ENCODE data around the gene MICAL2.

Gene MICAL2

DNA sequence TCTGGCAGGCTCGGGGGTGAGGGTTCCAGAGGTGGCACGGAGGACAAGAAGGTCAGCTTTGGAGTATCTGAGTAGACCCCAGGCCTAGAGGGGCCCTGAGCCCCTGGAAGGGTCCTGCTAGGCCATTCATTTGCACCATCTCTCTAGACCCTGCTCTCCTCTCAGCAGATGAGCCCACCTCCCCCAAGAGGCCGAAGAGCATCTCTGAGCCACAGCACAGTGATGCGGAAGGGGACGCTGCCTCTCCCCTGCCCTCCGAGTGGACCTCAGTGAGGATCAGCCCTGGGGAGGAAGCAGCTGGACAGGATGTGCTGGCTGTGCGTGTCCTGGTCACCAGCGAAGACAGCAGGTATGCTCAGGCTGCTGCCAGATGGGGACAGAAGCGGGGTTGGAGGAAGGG lies 165.4 kb downstream of the MICAL2 start:
- H3K27me3 Mint-ChIP-seq: no peaks in the 10 kb centered on the region
- intact Hi-C loops (cut with micrococcal nuclease): no loop called here
- peaks cover 10% of the 10 kb centered on the region for H3K36me3 Mint-ChIP-seq (ENCODE audit: low read depth)
- no peaks in the 10 kb centered on the region for H3K9me3 Mint-ChIP-seq
- H3K4me3 Mint-ChIP-seq: no peak overlapping the region
- no peaks in the 10 kb centered on the region for H3K4me1 Mint-ChIP-seq (ENCODE audit: low read depth)
- no peak overlapping the region for H3K27ac Mint-ChIP-seq

DNA sequence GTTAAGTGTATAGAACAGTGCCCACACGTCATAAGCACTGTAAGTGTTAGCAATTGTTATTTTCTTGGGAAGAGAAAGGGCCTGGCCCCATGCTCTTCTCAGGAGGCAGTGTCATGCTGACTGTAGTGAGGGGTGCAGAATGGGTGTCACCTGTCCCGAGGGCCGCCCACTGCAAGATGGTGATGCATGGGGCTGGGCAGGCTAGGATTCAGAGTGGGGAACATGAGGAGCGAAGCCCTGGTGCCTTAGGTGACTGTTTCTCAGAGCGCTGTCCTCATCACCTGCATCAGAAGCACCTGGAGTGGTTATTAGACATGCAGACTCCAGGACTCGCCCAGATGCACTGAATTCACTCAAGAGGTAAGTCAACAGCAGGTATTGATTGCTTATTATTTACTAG lies 166.0 kb downstream of the MICAL2 start:
- Mint-ChIP-seq H3K4me1 (ENCODE audit: low read depth) (no peaks in the 10 kb centered on the region), H3K4me3 (no peak overlapping the region), H3K9me3 (no peaks in the 10 kb centered on the region), H3K27me3 (no peaks in the 10 kb centered on the region), H3K27ac (no peak overlapping the region), H3K36me3 (ENCODE audit: low read depth) (peaks cover 14% of the 10 kb centered on the region)
- intact Hi-C loops (cut with micrococcal nuclease): no loop called here

DNA sequence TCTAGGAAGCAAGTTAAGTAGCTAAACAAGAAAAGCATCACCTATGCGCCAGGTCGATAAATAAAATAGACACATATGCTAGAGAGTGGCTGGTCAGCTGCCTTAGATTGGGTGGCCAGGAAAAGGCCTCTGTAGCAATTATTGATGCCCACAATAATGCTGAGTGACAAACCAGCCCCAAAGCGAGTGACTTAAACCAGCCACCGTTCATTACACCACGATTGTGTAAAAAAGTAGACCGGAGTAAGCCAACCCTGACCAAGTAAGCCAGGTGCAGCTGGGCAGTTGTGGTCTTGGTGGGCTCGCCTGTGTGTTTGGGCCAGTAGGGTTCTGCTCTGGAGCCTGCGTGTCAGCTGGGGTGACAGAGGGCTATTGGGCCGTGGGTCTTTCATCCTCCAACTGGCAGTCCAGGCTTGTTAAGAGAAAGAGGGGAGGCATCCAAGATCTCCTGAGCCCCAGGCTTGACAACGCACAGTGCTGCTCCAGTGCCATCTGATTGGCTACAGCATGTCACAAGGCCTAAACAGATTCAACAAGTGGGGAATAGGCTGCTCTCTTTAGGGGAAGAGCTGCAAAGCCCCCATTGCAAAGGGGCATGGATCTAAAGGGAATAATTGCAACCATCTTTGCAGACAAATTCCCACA lies 166.6 kb downstream of the MICAL2 start:
- no peaks in the 10 kb centered on the region for H3K9me3 Mint-ChIP-seq
- H3K36me3 Mint-ChIP-seq (ENCODE audit: low read depth): peaks cover 14% of the 10 kb centered on the region
- no peaks in the 10 kb centered on the region for H3K4me1 Mint-ChIP-seq (ENCODE audit: low read depth)
- no peak overlapping the region for H3K4me3 Mint-ChIP-seq
- intact Hi-C loops (cut with micrococcal nuclease): no loop called here
- H3K27ac Mint-ChIP-seq: no peak overlapping the region
- H3K27me3 Mint-ChIP-seq: no peaks in the 10 kb centered on the region

DNA sequence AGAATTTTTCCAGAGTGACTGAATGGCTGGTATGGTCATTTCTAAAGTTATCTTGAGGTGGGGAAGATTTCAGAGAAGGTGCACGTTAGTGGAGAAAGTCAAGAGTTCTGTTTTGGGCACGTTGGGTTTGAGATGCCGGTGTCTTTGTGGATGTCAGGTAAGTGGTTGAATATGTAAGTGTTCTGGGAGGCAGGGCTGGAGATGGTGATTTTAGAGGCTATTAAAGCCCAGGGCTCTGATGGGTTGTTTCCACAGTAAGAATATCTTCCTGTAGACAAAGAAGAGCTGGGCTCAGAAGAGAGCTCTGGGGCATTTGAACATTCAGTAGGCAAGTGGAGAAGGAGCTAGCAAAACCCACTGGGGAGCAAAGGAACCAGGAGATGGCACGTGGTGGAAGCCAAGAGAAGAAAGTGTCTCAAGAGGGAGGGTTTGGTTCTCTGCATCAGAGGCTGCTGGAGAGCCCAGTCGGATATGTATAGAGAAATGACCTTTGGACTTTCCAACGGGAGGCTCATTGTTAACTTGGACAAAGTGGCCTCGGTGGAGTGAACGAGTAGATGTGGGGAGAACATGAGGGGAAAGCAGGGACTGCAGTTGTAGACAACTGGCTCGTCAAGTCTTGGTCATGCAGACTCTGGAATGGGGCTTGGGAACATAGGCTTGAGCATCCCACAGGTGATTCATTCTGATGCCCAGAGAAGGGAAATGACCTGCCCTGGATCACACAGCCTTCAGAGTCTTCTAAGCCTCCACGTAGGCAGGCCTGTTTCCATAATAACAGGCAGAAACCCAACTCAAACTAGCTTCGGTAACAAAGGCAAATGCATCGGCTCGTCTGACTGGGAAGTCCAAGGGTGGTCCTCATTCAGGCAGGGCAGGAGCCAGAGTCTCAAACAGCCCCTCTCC lies 168.6 kb downstream of the MICAL2 start:
- intact Hi-C loops (cut with micrococcal nuclease): no loop called here
- Mint-ChIP-seq H3K36me3 (ENCODE audit: low read depth) (peaks cover 21% of the 10 kb centered on the region), H3K27ac (no peak overlapping the region), H3K4me1 (ENCODE audit: low read depth) (no peaks in the 10 kb centered on the region), H3K4me3 (no peak overlapping the region), H3K27me3 (peaks cover 2% of the 10 kb centered on the region), H3K9me3 (no peaks in the 10 kb centered on the region)

DNA sequence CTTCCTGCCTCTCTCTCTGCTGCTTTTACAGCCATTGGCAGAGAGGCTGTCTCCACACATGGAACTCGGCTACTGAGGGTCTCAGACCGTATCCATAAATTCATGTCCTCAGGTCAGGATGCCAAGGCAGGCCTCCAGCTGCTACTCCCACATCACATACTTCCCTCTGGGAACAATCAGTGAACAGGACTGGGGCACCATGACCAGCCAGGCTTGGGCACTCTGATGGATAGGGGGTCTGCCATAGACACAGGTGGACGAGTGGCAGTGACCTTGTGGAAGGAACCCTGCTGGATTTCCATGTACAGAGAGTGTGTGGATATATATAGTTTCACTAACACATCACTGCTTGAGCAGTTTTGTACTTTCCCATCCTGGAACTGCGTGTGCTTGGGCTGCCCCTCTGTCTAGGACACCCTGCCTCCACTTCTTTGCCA lies 169.3 kb downstream of the MICAL2 start:
- intact Hi-C loops (cut with micrococcal nuclease): loop anchor here (2.0 to 5.0 kb wide), 2 partner anchors 347 to 481 kb away; no protein-coding TSS in a partner anchor
- Mint-ChIP-seq H3K27me3 (peaks cover 2% of the 10 kb centered on the region), H3K9me3 (no peaks in the 10 kb centered on the region), H3K27ac (no peak overlapping the region), H3K4me1 (ENCODE audit: low read depth) (no peaks in the 10 kb centered on the region), H3K4me3 (no peak overlapping the region), H3K36me3 (ENCODE audit: low read depth) (peaks cover 21% of the 10 kb centered on the region)

DNA sequence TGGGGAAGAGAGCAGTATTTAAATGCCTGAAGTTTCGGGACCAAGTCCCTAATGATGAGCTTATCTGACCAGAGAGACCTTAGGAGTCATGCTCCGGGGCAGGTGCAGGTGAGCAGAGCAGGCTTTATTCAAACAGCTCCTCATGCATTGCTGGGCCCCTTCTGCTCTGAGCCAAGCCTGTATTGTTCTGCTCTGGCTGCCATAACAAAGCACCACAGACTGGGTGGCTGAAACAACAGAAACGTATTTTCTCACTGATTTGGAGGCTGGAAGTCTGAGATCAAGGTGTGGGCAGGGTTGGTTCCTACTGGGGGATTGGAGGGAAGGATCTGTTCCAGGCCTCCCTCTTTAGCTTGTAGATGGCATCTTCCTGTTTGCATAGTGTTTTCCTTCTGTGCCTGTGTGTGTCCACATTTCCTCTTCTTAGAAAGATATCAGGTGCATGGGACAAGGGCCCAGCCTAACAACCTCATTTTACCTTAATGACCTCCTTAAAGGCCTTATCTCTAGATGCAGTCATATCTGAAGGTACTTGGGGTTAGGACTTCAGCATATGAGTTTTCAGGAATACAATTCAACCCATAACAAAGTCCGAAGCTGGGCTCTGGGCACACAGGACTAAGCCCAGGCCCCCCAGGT lies 169.9 kb downstream of the MICAL2 start:
- no peaks in the 10 kb centered on the region for H3K9me3 Mint-ChIP-seq
- H3K4me1 Mint-ChIP-seq (ENCODE audit: low read depth): peaks cover 2% of the 10 kb centered on the region
- H3K36me3 Mint-ChIP-seq (ENCODE audit: low read depth): peaks cover 21% of the 10 kb centered on the region
- intact Hi-C loops (cut with micrococcal nuclease): loop anchor here (2.0 to 5.0 kb wide), 2 partner anchors 348 to 482 kb away; no protein-coding TSS in a partner anchor
- peaks cover 2% of the 10 kb centered on the region for H3K27me3 Mint-ChIP-seq
- H3K4me3 Mint-ChIP-seq: no peak overlapping the region
- no peak overlapping the region for H3K27ac Mint-ChIP-seq

DNA sequence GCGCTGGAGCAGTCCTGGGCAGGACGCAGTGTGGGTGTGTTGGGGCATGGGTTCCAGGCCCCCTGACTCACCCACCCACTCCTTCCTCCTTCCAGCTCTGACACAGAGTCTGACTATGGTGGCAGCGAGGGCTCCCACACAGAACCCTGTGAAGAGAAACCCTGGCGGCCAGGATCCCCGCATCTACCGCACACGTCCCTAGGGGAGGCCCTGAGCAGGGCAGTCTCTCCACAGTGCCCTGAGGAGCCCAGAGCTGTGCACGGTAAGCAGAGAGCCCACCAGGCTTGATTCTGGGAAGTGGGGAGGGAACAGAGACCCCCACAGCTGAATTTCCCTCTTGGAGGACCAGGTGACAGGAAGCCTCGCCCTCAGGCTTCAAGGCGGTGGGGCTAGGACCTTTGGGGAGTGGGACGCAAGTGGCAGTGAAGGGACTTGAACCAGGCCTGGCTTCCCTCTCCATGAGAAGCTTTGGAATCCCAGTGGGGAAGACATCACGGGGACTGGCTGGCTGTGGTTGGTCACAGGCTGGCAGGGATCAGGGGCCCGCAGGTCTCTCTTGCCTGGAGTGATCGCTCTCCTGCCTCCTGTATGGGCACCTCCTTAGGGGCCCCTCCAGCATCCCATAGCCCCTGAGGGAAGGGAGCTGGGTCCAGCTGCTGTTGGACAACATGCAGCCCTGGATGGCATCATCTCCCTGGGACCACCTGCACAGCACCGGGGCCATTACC lies 170.6 kb downstream of the MICAL2 start:
- peaks cover 25% of the 10 kb centered on the region for H3K36me3 Mint-ChIP-seq (ENCODE audit: low read depth)
- H3K4me1 Mint-ChIP-seq (ENCODE audit: low read depth): peaks cover 5% of the 10 kb centered on the region
- no peak overlapping the region for H3K4me3 Mint-ChIP-seq
- H3K27me3 Mint-ChIP-seq: peaks cover 2% of the 10 kb centered on the region
- no peaks in the 10 kb centered on the region for H3K9me3 Mint-ChIP-seq
- intact Hi-C loops (cut with micrococcal nuclease): loop anchor here (2.0 to 5.0 kb wide), 2 partner anchors 349 to 482 kb away; no protein-coding TSS in a partner anchor
- no peak overlapping the region for H3K27ac Mint-ChIP-seq

DNA sequence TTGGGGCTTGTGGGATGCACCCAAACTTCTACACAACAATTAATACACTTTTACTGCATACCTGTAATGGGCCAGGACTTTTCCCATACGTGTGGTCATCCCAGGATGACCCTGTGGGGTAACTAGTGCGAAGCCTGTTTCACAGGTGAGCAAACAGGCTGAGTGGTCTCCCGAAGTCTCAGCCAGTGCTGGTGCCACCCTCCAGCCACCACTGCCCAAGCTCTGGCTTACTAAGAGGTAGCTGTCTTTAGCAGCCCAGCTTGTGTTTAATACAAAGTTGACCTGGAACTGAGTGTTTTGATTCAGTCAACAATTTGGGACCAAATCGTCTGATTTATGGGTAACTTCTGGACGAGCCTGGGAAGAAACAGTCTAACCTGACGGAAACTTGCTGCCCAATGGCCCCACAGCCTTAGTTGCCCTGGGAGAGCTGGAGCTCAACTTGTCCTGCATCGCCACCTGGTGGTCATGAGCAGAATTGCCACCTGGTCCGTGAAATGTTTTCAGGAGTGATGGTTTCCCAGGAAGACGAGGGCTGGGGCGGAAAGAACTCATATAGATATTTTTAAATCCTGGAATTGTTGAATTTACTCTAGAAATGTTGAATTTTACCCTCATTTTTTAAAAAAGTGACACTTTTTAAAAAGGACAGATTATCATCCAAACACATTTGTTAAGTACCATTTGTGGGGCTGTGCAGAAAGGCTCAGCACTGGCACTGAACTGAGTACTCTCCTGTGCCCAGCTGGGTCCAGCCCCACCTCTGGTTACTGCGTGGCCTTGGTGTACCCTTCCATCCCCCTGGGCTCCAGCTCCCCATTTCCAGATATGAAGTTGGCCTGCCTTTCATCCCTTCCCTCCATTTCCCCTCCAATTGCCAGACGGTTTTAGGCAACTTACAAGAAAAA lies 171.4 kb downstream of the MICAL2 start:
- H3K27ac Mint-ChIP-seq: no peak overlapping the region
- no peaks in the 10 kb centered on the region for H3K9me3 Mint-ChIP-seq
- intact Hi-C loops (cut with micrococcal nuclease): loop anchor here (1.0 to 5.0 kb wide), 3 partner anchors 235 to 483 kb away; no protein-coding TSS in a partner anchor
- H3K36me3 Mint-ChIP-seq (ENCODE audit: low read depth): peaks cover 20% of the 10 kb centered on the region
- peaks cover 2% of the 10 kb centered on the region for H3K27me3 Mint-ChIP-seq
- peaks cover 5% of the 10 kb centered on the region for H3K4me1 Mint-ChIP-seq (ENCODE audit: low read depth)
- H3K4me3 Mint-ChIP-seq: no peak overlapping the region

DNA sequence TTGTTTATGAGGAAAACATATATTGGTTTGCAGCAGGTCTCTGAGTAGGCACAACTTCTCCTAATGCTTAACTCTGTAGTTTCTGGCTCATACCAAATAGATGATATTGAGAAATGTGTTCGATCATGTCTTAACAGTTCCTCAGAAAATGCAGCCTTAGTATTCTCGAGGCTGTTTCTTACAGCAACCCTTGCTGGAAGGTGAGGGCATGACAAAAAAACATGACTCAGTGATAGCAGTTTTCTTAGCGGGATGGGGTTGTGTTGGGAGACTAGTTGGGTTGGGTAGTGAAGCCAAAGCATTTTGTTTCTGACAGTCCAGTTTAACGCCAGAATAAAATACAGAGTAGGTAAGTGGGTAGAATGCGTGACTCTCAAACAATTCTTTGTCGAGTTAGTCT lies 172.3 kb downstream of the MICAL2 start:
- H3K9me3 Mint-ChIP-seq: no peaks in the 10 kb centered on the region
- peaks cover 2% of the 10 kb centered on the region for H3K27me3 Mint-ChIP-seq
- peaks cover 23% of the 10 kb centered on the region for H3K36me3 Mint-ChIP-seq (ENCODE audit: low read depth)
- intact Hi-C loops (cut with micrococcal nuclease): loop anchor here (1.0 to 5.0 kb wide), 2 partner anchors 235 to 350 kb away; no protein-coding TSS in a partner anchor
- peaks cover 5% of the 10 kb centered on the region for H3K4me1 Mint-ChIP-seq (ENCODE audit: low read depth)
- H3K4me3 Mint-ChIP-seq: no peak overlapping the region
- H3K27ac Mint-ChIP-seq: no peak overlapping the region

DNA sequence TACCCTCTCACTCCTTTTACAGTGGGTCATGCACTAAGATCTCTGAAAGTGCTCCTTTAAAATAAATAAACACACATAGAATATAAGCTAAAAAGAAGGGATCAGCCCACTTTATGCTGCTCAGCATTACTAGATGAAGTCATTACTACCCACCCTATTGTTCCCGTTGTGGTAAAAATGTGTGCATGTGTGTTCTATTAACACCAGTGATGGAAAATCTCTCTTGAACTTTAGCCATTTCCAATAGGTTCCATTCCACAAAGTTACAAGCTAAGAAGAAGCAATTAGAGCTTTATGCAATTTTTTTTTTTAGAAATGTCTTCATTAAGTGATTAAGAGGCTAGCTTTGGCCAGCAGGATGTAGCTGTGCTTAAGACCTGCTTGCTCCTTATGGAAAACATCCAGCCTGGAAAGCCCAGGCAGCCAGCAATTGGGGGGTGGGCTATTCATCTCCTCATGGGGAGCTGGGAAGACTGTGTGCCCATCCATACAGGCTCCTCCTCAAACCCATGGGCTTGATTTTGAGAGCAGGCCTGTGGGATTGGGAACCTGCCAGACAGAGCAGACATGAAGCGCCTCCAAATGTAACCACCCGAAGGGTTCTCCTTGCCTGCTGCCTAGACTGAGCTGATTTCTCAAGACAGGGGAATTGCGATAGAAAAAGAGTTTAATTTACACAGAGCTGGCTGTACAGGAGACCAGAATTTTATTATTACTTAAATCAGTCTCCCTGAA lies 174.1 kb downstream of the MICAL2 start:
- Mint-ChIP-seq H3K36me3 (ENCODE audit: low read depth) (peaks cover 27% of the 10 kb centered on the region), H3K27ac (no peak overlapping the region), H3K4me3 (no peak overlapping the region), H3K4me1 (ENCODE audit: low read depth) (peaks cover 5% of the 10 kb centered on the region), H3K9me3 (no peaks in the 10 kb centered on the region), H3K27me3 (peaks cover 2% of the 10 kb centered on the region)
- intact Hi-C loops (cut with micrococcal nuclease): loop anchor here (5.0 kb wide), 2 partner anchors 352 to 608 kb away; no protein-coding TSS in a partner anchor

DNA sequence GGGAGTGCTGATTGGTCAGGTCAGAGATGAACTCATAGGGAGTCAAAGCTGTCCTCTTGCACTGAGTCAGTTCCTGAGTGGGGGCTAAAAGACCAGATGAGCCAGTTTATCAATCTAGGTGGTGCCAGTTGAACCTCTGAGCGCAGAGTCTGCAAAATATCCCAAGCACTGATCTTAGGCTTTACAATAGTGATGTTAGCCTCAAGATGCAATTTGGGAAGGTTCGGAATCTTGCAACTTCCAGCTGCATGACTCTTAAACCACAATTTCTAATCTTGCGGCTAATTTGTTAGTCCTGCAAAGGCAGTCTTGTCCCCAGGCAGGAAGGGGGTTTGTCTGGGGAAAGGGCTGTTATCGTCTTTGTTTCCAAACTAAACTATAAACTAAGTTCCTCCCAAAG lies 174.7 kb downstream of the MICAL2 start:
- Mint-ChIP-seq H3K4me3 (no peak overlapping the region), H3K27ac (no peak overlapping the region), H3K4me1 (ENCODE audit: low read depth) (peaks cover 7% of the 10 kb centered on the region), H3K9me3 (no peaks in the 10 kb centered on the region), H3K27me3 (peaks cover 2% of the 10 kb centered on the region), H3K36me3 (ENCODE audit: low read depth) (peaks cover 27% of the 10 kb centered on the region)
- intact Hi-C loops (cut with micrococcal nuclease): loop anchor here (5.0 kb wide), 1 partner anchor 607 kb away; no protein-coding TSS in a partner anchor

DNA sequence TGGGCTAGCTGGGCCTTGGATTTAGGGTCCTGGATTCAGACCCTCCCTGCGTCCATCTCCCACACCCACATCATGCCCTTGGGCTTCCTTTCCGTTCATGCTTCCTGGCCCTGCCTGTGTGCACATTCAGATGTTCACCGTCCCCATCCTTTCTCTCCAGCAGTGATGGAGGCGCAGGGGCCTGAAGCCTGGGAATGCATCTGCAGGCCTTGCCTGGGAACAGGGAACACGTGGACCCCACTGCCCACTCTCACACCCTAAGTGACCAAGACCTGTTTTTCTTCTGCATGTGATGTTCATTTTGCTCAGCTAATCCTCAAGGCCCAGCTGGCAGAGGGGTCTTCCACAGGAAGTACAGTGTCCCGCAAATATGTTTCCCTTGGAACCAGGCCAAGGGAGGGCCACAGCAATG lies 175.4 kb downstream of the MICAL2 start:
- no peak overlapping the region for H3K4me3 Mint-ChIP-seq
- peaks cover 2% of the 10 kb centered on the region for H3K27me3 Mint-ChIP-seq
- peaks cover 24% of the 10 kb centered on the region for H3K36me3 Mint-ChIP-seq (ENCODE audit: low read depth)
- intact Hi-C loops (cut with micrococcal nuclease): loop anchor here (5.0 kb wide), 1 partner anchor 606 kb away; no protein-coding TSS in a partner anchor
- no peaks in the 10 kb centered on the region for H3K9me3 Mint-ChIP-seq
- H3K27ac Mint-ChIP-seq: no peak overlapping the region
- H3K4me1 Mint-ChIP-seq (ENCODE audit: low read depth): peaks cover 11% of the 10 kb centered on the region
